Ovary (tissue), 9 donors: Measurements from ENCODE around the gene GALNT5. TPM values are rescaled to one million over a fixed set of nuclear protein-coding genes. Genes with fewer than 3 reads are reported as not detected.
"Not testable (repeated sequence)": the region's sequence is repeated elsewhere in the genome, so short reads cannot be mapped to it uniquely, and the experiment has no call there.

ENCODE experiments used
- DNase-seq, 5 donors: peaks; one replicate each; pipeline ENCODE4 v3.0.0-alpha.2; 2019 to 2020
- H3K27ac ChIP-seq, 2 donors: fragments of 200-600 bp; one replicate each; pipeline versions ENCODE4 v1.5.1 to v1.8.0; 2019 to 2022
- H3K27me3 ChIP-seq: fragments of 200-600 bp; one replicate; pipeline ENCODE4 v1.8.0; 2022
- H3K36me3 ChIP-seq: fragments of 200-600 bp; sonication (generic); one replicate; pipeline ENCODE4 v1.5.1; 2019
- H3K4me1 ChIP-seq: one replicate; pipeline ENCODE4 v1.8.1; 2013; ENCODE audit warnings: mild to moderate bottlenecking, moderate library complexity; ENCODE audit not compliant: insufficient read depth
- H3K4me3 ChIP-seq: fragments of 200-600 bp; sonication (generic); one replicate; pipeline ENCODE4 v1.5.1; 2017
- H3K9me3 ChIP-seq, 2 donors: fragments of 200-600 bp in 1 of 2; sonication (generic) in 1 of 2; one replicate each; pipeline versions ENCODE4 v1.5.1 to v1.8.1; 2013 to 2019; ENCODE audit warnings: mild to moderate bottlenecking in 1 of 2, moderate library complexity in 1 of 2
- CTCF ChIP-seq, 3 donors: fragments of 450-650 bp in 2 of 3; fragments of 200-600 bp in 1 of 3; IDR thresholded peaks; one replicate each; pipeline versions ENCODE4 v1.5.1 to v1.8.0; 2016 to 2022; ENCODE audit warnings: antibody characterized with exemption in 3 of 3, mild to moderate bottlenecking in 1 of 3
- EP300 ChIP-seq: sonication (generic); formaldehyde crosslinking; IDR thresholded peaks from one replicate; pipeline ENCODE4 v1.6.1; 2017; ENCODE audit warnings: antibody characterized with exemption
- POLR2A ChIP-seq: fragments of 450-650 bp; IDR thresholded peaks from one replicate; pipeline ENCODE4 v1.6.1; 2017; ENCODE audit warnings: antibody characterized with exemption, mild to moderate bottlenecking, moderate library complexity
- WGBS, 3 donors: extraction: QIAGEN DNeasy Blood & Tissue Kit in 1 of 3; methylation state at CpG; one replicate each; pipeline versions ENCODE4 v1.1.5 to v1.1.7; 2013 to 2017; 5-methylcytosine and 5-hydroxymethylcytosine counted together
- intact Hi-C, 4 donors: fragments of 100-400 bp; cut with DNase I; formaldehyde crosslinking; loops; one replicate each; pipeline versions ENCODE4 v1.11.0 to v1.15.1; 2022 to 2023
- polyA plus RNA-seq, 2 donors: library from polyadenylated mRNA; stranded (reverse); fragments of 200-250 nt in 1 of 2; fragments of 350-450 nt in 1 of 2; fragmentation: Illumina TruSeq in 1 of 2; extraction: RNeasy Lipid Tissue Mini Kit (QIAGEN cat#74804) in 1 of 2; gene quantifications; one replicate each; pipeline ENCODE4 v1.2.3, GENCODE V29; 2013 to 2014
- total RNA-seq, 7 donors: library from RNA; depleted of rRNA in 2 of 7; stranded (reverse); fragments of >200 nt in 2 of 7; fragmentation: NEBNext Ultra II Directional in 3 of 7; extraction: Animal tissue kit (Norgen Biotek cat#: 25700) in 3 of 7; gene quantifications; one replicate each; pipeline versions ENCODE4 v1.1.0 to v1.2.4, GENCODE V29; 2016 to 2023
- donor health status: DM: no; HTN: no; CAD: no; lungs with moderate emphysema.
- donor health status: DM: no; HTN: no; CAD: no.
- donor health status: Bipolar disorder and iron deficiency.
- donor health status: DM: yes; HTN: yes; CAD: no.
- donor health status: DM: no; HTN: no; CAD: no.
- donor health status: DM: yes; HTN: yes; CAD: no.

GALNT5 gene
- total and polyA plus RNA-seq, 9 donors = 0.05 to 0.80 (median 0.15) TPM; not detected in 4

- Histone ChIP-seq H3K27ac (no peak overlapping the region), H3K27me3 (no peaks in the 10 kb centered on the region), H3K4me3 (no peak overlapping the region), H3K9me3 (no peaks in the 10 kb centered on the region), H3K36me3 (no peaks in the 10 kb centered on the region), H3K4me1 (no peaks in the 10 kb centered on the region)
- TF ChIP-seq EP300 (no peak), POLR2A (no peak), CTCF (IDR thresholded peaks at IDR 0.05) (no peak)
- WGBS, 3 donors = 76 to 81% (median 77%) methylated on average over 2 of the region's 2 CpGs
- DNase-seq = no peak
- intact Hi-C loops = no loop called here
These were observed 38.6 kb upstream of the GALNT5 start for GRCh38 chr2:157218911-157219310.

GRCh38 chr2:157220502-157220901, 37.0 kb upstream of the GALNT5 start:
- no peaks in the 10 kb centered on the region for H3K27me3 ChIP-seq
- WGBS, 3 donors = 67 to 75% (median 67%) methylated on average over 1 of the region's 1 CpG
- no peaks in the 10 kb centered on the region for H3K36me3 ChIP-seq
- DNase-seq = no peak
- TF ChIP-seq POLR2A (no peak), CTCF (IDR thresholded peaks at IDR 0.05) (no peak), EP300 (no peak)
- no peaks in the 10 kb centered on the region for H3K4me1 ChIP-seq
- H3K9me3 ChIP-seq = no peaks in the 10 kb centered on the region
- no peak overlapping the region for H3K27ac ChIP-seq
- intact Hi-C loops = no loop called here
- no peak overlapping the region for H3K4me3 ChIP-seq

GRCh38 chr2:157221394-157221988, 36.0 kb upstream of the GALNT5 start:
- Histone ChIP-seq H3K4me1 (no peaks in the 10 kb centered on the region), H3K27ac (no peak overlapping the region), H3K36me3 (no peaks in the 10 kb centered on the region), H3K27me3 (no peaks in the 10 kb centered on the region), H3K4me3 (no peak overlapping the region), H3K9me3 (no peaks in the 10 kb centered on the region)
- intact Hi-C loops = no loop called here
- TF ChIP-seq CTCF (IDR thresholded peaks at IDR 0.05) (no peak), EP300 (no peak), POLR2A (no peak)
- DNase-seq = no peak
- WGBS, 3 donors = 79 to 84% (median 81%) methylated on average over 2 of the region's 2 CpGs

GRCh38 chr2:157223624-157224205, 33.8 kb upstream of the GALNT5 start:
- H3K27ac ChIP-seq = no peak overlapping the region
- TF ChIP-seq CTCF (IDR thresholded peaks at IDR 0.05) (no peak), POLR2A (no peak), EP300 (no peak)
- no peak overlapping the region for H3K4me3 ChIP-seq
- H3K27me3 ChIP-seq = no peaks in the 10 kb centered on the region
- H3K4me1 ChIP-seq = no peaks in the 10 kb centered on the region
- 80 to 84% (median 81%) methylated on average over 5 of the region's 5 CpGs for WGBS, 3 donors
- H3K9me3 ChIP-seq = no peaks in the 10 kb centered on the region
- no peaks in the 10 kb centered on the region for H3K36me3 ChIP-seq
- DNase-seq = no peak
- intact Hi-C loops = no loop called here

GRCh38 chr2:157224448-157224847, 33.1 kb upstream of the GALNT5 start:
- H3K36me3 ChIP-seq, H3K27me3 ChIP-seq, H3K4me3 ChIP-seq, intact Hi-C loops, DNase-seq, H3K9me3 ChIP-seq, H3K4me1 ChIP-seq, H3K27ac ChIP-seq: not testable (repeated sequence)
- 88 to 94% (median 90%) methylated on average over 2 of the region's 2 CpGs for WGBS, 3 donors
